Urothelium cell line (cell line): ENCODE measurements around the gene SYTL1.

Experiments used
- DNase-seq: peaks from one replicate; pipeline ENCODE4 v3.0.0; 2011; ENCODE audit warnings: low spot score, mixed read lengths
- FAIRE-seq: peaks from 2 replicates; lab custom pipeline; 2011; peaks lifted over from hg19 to GRCh38; lab: Jason Lieb, UNC

The SYTL1 gene

GRCh38 chr1:27346357-27346756 is 4.5 kb downstream of the SYTL1 start:
- no peak for DNase-seq
- no peak for FAIRE-seq

GRCh38 chr1:27346991-27347624 is 5.3 kb downstream of the SYTL1 start:
- DNase-seq (peak; percentile 54), FAIRE-seq (peak; percentile 53)

- DNase-seq: no peak
- no peak for FAIRE-seq
Observed at GRCh38 chr1:27348861-27349783, 7.3 kb downstream of the SYTL1 start.

GRCh38 chr1:27349784-27350662 is 8.2 kb downstream of the SYTL1 start:
- DNase-seq (no peak), FAIRE-seq (no peak)

DNA sequence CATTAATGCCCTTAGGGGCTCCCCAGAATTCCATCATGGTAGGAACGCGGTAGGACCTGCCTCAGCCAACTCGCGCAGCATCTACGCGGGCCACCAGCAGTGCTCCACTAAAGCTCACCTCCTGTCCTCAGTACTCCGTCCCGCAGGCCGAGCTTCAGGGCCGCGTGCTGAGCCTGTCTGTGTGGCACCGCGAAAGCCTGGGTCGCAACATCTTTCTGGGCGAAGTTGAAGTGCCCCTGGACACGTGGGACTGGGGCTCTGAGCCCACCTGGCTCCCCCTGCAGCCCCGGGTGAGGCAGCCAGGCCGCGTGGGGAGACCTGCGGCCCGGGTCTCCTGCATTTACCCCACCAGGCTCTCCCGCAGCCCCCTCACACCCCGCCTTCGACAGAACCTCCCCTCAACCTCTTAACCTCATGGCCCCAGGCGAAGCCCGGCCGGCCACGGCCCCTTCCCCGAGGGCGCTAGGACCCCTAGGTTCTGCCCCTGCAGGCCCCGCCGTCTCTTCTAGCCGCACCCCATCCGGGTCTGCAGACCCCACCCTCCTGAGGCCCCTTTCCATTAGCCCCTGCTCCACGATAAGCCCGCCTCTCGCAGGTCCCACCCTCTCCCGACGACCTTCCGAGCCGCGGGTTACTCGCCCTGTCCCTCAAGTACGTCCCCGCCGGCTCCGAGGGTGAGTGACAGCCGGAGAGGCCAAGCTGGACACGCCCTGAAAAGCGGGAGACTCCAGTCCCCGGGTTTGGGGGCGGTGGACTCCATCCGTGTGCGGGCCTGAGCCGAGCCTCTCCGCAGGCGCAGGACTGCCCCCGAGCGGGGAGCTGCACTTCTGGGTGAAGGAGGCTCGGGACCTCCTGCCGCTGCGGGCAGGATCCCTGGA is 9.1 kb downstream of the SYTL1 start:
- FAIRE-seq (no peak), DNase-seq (no peak)

DNA sequence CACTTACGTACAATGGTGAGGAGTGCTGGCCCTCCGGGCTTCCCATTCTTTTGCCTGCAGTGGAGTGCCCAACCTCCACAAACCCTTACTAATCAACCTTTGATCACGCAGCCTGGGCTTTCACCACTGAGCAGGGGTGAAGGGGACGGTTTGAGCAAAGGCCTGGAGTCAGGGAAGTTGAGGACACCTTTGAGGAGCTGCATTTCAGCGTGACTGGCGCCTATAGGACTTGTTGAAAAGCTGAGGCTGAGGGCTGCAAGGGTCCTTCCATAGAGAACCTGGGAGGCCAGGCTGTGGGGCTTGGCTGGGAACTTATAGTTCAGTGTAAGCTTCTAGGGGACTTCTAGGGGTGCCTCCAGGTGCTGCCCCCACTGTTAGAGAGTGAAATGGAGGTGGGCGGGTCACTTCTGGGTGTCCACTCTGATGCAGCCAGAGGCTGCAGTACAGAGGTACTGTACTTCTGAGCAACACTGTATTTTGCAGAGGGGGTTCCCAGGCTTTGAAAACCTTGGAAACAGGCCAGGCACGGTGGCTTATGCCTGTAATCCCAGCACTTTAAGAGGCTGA is 9.8 kb downstream of the SYTL1 start:
- FAIRE-seq (no peak), DNase-seq (no peak)

DNA sequence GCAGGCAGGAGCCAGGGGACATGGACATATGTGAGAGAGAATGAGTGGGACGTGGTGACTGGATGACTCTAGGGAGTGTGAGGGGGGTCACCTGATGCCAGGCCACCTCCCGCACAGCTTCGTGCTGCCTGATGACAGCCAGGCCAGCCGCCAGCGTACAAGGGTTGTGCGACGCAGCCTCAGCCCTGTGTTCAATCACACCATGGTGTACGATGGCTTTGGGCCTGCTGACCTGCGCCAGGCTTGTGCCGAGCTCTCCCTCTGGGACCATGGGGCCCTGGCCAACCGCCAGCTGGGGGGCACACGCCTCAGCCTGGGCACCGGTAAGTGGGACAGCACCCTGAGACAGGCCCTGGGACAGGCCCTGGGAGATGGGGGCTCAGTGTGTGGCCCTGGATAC is 11.3 kb downstream of the SYTL1 start:
- FAIRE-seq (no peak), DNase-seq (no peak)

DNA sequence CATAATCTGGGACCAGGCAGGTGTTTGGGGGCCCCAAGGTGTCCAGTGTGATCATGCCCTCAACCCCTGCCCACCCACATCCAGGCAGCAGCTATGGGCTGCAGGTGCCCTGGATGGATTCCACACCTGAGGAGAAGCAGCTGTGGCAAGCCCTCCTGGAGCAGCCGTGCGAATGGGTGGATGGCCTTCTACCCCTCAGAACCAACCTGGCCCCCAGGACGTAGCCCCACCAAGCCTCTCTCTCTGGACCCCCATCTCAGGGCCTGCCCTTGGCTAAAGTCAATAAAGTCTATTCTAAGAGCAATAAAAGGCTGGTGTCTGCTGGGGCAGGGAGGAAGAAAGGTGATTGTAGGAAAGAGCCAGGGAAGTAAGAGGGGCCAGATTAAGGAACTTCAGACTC is 11.8 kb downstream of the SYTL1 start:
- FAIRE-seq: no peak
- no peak for DNase-seq

GRCh38 chr1:27355683-27356082 is 13.9 kb downstream of the SYTL1 start:
- DNase-seq: no peak
- FAIRE-seq: no peak

GRCh38 chr1:27356277-27356618 is 14.4 kb downstream of the SYTL1 start:
- FAIRE-seq: no peak
- DNase-seq: no peak

GRCh38 chr1:27356619-27357280 is 14.9 kb downstream of the SYTL1 start:
- DNase-seq: no peak
- FAIRE-seq: no peak

- DNase-seq (peak; percentile 87), FAIRE-seq (no peak)
Observed at GRCh38 chr1:27357281-27358037, 15.6 kb downstream of the SYTL1 start.

- FAIRE-seq (no peak), DNase-seq (no peak)
Observed at GRCh38 chr1:27358038-27358927, 16.5 kb downstream of the SYTL1 start.

DNA sequence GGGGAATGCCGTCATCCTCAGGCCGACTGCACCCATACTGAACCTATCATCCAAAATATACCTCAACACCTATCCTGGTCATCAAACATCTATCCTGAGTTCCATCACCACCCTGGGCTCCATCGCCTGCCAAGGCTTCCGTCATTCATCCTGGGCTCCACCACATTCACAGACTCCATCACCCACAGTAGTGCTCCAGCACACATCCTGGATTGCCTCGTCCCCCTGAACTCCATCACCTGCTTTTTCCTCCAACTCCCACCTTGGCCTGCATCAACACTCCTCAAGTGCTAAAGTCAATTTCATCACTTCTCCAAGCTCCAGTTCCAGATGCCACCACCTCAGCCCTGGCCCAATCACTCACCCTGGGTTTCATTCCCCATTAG is 17.1 kb downstream of the SYTL1 start:
- DNase-seq: no peak
- FAIRE-seq: no peak

DNA sequence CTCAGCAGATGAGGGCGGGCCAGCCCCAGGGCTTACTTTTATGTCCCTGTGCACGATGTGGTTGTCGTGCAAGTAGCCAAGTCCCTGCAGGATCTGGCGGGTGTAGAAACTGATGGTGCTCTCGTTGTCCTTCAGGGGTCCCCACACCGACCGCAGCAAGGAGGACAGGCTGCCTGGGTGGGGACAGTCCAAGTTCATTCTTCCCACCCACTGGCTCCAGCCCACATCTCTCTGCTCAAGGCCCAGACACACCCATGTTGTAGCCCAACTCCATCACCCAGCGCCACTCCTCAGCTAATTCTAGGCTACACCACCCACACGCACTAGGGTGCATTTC is 18.0 kb downstream of the SYTL1 start:
- no peak for FAIRE-seq

GRCh38 chr1:27360159-27361043 is 18.6 kb downstream of the SYTL1 start:
- DNase-seq (no peak), FAIRE-seq (no peak)

More for the DNA sequence above, 18.0 kb downstream of the SYTL1 start:
- no peak for DNase-seq

DNA sequence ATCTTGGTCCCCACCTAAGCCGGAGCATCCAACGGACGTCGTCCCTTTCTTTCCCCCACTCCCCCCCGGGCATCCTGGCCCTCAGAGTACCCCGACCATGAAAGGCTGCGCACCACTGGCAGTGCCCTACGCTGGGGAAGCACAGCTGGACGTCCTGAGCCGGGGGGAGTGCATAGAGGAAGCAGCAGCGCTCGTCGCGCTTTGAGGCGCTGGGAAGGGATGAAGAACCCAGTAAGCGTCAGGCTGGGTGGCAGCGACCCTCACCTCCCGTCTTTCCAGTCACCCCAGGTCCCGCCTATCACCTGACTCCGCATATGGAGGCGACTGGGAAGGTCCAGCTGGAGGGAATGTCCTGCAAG is 19.2 kb downstream of the SYTL1 start:
- DNase-seq (no peak), FAIRE-seq (no peak)
